DOHH2 (cell line): ENCODE results near the gene COMT.

Source experiments
- H3F3A ChIP-seq: fragments of 200-600 bp; sonication (generic), shearing (Covaris generic); 2 replicates; pipeline ENCODE4 v1.6.0; 2016; ENCODE audit warnings: antibody characterized with exemption, mild to moderate bottlenecking; ENCODE audit not compliant: control insufficient read depth, insufficient read depth
- H3K27ac ChIP-seq: fragments of 200-600 bp; sonication (generic); 2 replicates; pipeline ENCODE4 v1.5.1; 2014; ENCODE audit warnings: low read depth, mild to moderate bottlenecking, low read length, moderate library complexity
- H3K27me3 ChIP-seq: fragments of 200-600 bp; sonication (generic); 2 replicates; pipeline ENCODE4 v1.6.1; 2014; ENCODE audit warnings: mild to moderate bottlenecking, low read length, mixed read lengths; ENCODE audit not compliant: control insufficient read depth
- H3K36me3 ChIP-seq: fragments of 200-600 bp; sonication (generic); 2 replicates; pipeline ENCODE4 v1.6.1; 2014; ENCODE audit warnings: mild to moderate bottlenecking, low read length, moderate library complexity, mixed read lengths; ENCODE audit not compliant: control insufficient read depth
- H3K4me1 ChIP-seq: fragments of 200-600 bp; sonication (generic); 2 replicates; pipeline ENCODE4 v1.6.1; 2014; ENCODE audit warnings: mild to moderate bottlenecking, low read length, mixed read lengths; ENCODE audit not compliant: control insufficient read depth
- H3K4me2 ChIP-seq: fragments of 200-600 bp; sonication (generic); 2 replicates; pipeline ENCODE4 v1.6.0; 2014; ENCODE audit warnings: mild to moderate bottlenecking, low read length, moderate library complexity
- H3K4me3 ChIP-seq: fragments of 200-600 bp; sonication (generic); 2 replicates; pipeline ENCODE4 v1.5.1; 2014; ENCODE audit warnings: mild to moderate bottlenecking, low read length, mixed read lengths
- H3K79me2 ChIP-seq: fragments of 200-600 bp; sonication (generic); 2 replicates; pipeline ENCODE4 v1.6.1; 2014; ENCODE audit warnings: mild to moderate bottlenecking, low read length, mixed read lengths; ENCODE audit not compliant: control insufficient read depth
- H3K9me2 ChIP-seq: fragments of 200-600 bp; sonication (generic); replicated peaks from 2 replicates; pipeline ENCODE4 v1.6.1; 2014; ENCODE audit warnings: mild to moderate bottlenecking, low read length, mixed read lengths; ENCODE audit not compliant: control insufficient read depth
- H3K9me3 ChIP-seq: fragments of 200-600 bp; sonication (generic); 2 replicates; pipeline ENCODE4 v1.6.1; 2014; ENCODE audit warnings: antibody characterized with exemption, low read length, mixed read lengths; ENCODE audit not compliant: control insufficient read depth, insufficient read depth
- H4K20me1 ChIP-seq: fragments of 200-600 bp; sonication (generic); 2 replicates; pipeline ENCODE4 v1.6.0; 2014; ENCODE audit warnings: low read depth, mild to moderate bottlenecking, antibody characterized with exemption, low read length, moderate library complexity; ENCODE audit not compliant: control insufficient read depth, insufficient read depth
- CTCF ChIP-seq: fragments of 200-600 bp; sonication (generic); IDR thresholded peaks from one replicate; pipeline ENCODE4 v1.5.1; 2014; ENCODE audit warnings: antibody characterized with exemption, mild to moderate bottlenecking, low read depth, low read length; ENCODE audit not compliant: poor library complexity, severe bottlenecking
- EZH2phosphoT487 ChIP-seq: fragments of 200-600 bp; sonication (generic); IDR thresholded peaks from 2 replicates; pipeline ENCODE4 v1.6.1; 2017; ENCODE audit warnings: borderline replicate concordance, mild to moderate bottlenecking, antibody characterized with exemption, low read length, moderate library complexity, mixed read lengths

Gene COMT

DNA sequence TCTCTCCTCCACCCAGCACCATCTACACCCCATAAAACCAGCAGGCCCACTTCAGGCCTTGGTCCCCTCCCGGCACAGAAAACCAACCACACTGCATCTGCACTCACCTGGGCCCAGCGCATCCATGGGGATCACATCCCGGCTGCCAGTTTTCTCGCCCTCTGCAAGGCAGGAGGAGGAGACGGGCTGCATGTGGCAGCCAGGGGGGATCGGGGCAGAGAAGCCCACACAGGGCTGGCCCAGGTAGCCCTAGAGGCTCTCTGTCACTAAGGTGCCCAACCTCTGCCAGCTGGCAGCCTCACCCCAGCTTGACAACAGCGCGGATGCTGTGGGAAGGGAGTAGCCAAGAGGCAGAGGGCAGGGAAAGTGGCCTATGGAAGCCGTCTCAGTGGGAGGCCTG, 30.7 kb downstream of the COMT start:
- Histone ChIP-seq H3K9me3 (no peaks in the 10 kb centered on the region), H3K27ac (no peak overlapping the region), H3K79me2 (no peaks in the 10 kb centered on the region), H3F3A (no peaks in the 10 kb centered on the region), H3K9me2 (no peaks in the 10 kb centered on the region), H3K4me1 (peaks cover 16% of the 10 kb centered on the region), H3K36me3 (peaks cover 11% of the 10 kb centered on the region; the same call in 1 of the 2 replicates), H3K4me3 (no peak overlapping the region), H4K20me1 (no peaks in the 10 kb centered on the region), H3K4me2 (no peak overlapping the region), H3K27me3 (no peaks in the 10 kb centered on the region)
- no peak for TF ChIP-seq CTCF
- no peak for TF ChIP-seq EZH2phosphoT487

GRCh38 chr22:19972652-19973550, 31.3 kb downstream of the COMT start:
- H3F3A ChIP-seq: no peaks in the 10 kb centered on the region
- H3K27ac ChIP-seq: no peak overlapping the region
- no peaks in the 10 kb centered on the region for H3K9me2 ChIP-seq
- peaks cover 16% of the 10 kb centered on the region for H3K4me1 ChIP-seq
- H3K4me3 ChIP-seq: no peak overlapping the region
- peaks cover 5% of the 10 kb centered on the region; the same call in 1 of the 2 replicates for H3K36me3 ChIP-seq
- no peaks in the 10 kb centered on the region for H4K20me1 ChIP-seq
- no peaks in the 10 kb centered on the region for H3K9me3 ChIP-seq
- H3K79me2 ChIP-seq: no peaks in the 10 kb centered on the region
- TF ChIP-seq EZH2phosphoT487 (no peak), CTCF (no peak)
- no peak overlapping the region for H3K4me2 ChIP-seq
- no peaks in the 10 kb centered on the region for H3K27me3 ChIP-seq

DNA sequence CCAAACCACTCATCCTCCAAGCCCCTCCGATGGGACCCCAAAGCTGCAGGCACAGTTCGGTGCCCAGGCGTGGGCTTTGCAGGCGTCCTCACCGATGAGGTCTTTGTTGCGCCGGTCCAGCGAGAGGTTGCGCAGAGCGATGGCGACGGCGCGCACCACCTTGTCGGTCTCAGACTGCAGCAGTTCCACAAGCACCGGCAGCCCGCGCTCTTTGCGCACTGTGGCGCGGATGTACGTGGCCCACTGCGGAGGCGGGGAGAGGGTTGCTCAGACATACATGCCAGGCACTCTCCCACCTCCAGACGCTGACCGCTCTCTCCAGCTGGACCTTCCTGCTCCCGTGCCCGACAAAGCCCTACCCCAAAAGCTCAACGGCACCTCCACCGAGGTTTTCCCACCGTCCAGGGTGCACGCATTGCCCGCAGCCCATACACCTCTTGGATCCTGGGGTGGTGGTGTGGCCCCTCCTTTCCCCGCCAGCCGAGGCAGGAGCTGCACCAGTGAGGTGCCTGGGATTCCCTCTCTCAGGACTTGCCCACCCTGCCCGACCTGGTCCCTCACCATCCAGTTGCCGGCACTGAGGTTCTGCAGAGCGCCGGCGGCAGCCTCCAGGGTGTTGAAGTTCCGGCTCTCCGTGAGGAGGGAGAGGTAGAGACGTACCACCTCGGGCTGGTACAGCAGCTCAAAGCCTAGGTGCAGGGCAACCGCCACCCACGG, 32.1 kb downstream of the COMT start:
- H3K4me3 ChIP-seq: no peak overlapping the region
- H3K36me3 ChIP-seq: no peaks in the 10 kb centered on the region
- peaks cover 16% of the 10 kb centered on the region for H3K4me1 ChIP-seq
- no peak overlapping the region for H3K27ac ChIP-seq
- no peaks in the 10 kb centered on the region for H3K79me2 ChIP-seq
- no peak overlapping the region; the same call in 1 of the 2 replicates for H3K4me2 ChIP-seq
- H4K20me1 ChIP-seq: no peaks in the 10 kb centered on the region
- H3K9me3 ChIP-seq: no peaks in the 10 kb centered on the region
- TF ChIP-seq CTCF (no peak), EZH2phosphoT487 (no peak)
- H3K9me2 ChIP-seq: no peaks in the 10 kb centered on the region
- no peaks in the 10 kb centered on the region for H3F3A ChIP-seq
- H3K27me3 ChIP-seq: no peaks in the 10 kb centered on the region
